GM06990 (cell line): Measurements from ENCODE around the gene PHF21B.

Experiments used
- DNase-seq: peaks from one replicate; pipeline ENCODE4 v3.0.0-alpha.2; 2011; ENCODE audit not compliant: insufficient read length; ENCODE audit errors: extremely low read depth
- H3K27me3 ChIP-seq: replicated peaks from 2 replicates; pipeline ENCODE4 v1.6.0; 2011; ENCODE audit warnings: low read length; ENCODE audit not compliant: control insufficient read depth, insufficient read depth
- H3K36me3 ChIP-seq: 2 replicates; pipeline ENCODE4 v1.5.1; 2011; ENCODE audit warnings: low read length; ENCODE audit not compliant: control insufficient read depth, insufficient read depth
- H3K4me3 ChIP-seq: replicated peaks from 2 replicates; pipeline ENCODE4 v1.5.1; 2011; ENCODE audit warnings: low read depth, mild to moderate bottlenecking, control low read depth, low read length
- TF ChIP-seq, protein P1 (sequence below): IDR thresholded peaks from 2 replicates; pipeline ENCODE4 v1.5.1; 2011; ENCODE audit warnings: low read length, control low read depth, mild to moderate bottlenecking, inconsistent platforms; ENCODE audit not compliant: insufficient read depth, poor library complexity, severe bottlenecking

PHF21B gene

DNA sequence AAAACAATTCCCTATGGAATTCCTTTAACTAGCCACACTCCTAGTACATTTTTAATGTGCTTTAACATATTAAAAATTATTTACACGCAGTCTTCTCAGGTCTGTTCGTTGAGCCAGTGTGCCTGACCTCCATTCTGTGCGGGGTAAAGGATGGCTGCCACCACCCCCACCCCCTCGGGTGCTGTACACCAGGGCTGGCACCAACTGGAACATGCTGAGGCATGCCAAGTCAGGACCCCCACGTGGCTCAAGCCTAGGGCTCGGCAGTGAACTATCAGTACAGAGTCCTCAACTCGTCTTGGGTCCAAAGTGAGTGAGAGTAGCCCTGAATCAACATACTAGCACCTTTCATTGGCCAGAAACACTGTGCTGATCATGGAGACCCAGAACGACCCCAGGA lies 32.5 kb upstream of the PHF21B start:
- Histone ChIP-seq H3K36me3 (no peaks in the 10 kb centered on the region), H3K4me3 (no peak overlapping the region), H3K27me3 (no peaks in the 10 kb centered on the region; the same call in 1 of the 2 replicates)
- TF ChIP-seq, protein P1, sequence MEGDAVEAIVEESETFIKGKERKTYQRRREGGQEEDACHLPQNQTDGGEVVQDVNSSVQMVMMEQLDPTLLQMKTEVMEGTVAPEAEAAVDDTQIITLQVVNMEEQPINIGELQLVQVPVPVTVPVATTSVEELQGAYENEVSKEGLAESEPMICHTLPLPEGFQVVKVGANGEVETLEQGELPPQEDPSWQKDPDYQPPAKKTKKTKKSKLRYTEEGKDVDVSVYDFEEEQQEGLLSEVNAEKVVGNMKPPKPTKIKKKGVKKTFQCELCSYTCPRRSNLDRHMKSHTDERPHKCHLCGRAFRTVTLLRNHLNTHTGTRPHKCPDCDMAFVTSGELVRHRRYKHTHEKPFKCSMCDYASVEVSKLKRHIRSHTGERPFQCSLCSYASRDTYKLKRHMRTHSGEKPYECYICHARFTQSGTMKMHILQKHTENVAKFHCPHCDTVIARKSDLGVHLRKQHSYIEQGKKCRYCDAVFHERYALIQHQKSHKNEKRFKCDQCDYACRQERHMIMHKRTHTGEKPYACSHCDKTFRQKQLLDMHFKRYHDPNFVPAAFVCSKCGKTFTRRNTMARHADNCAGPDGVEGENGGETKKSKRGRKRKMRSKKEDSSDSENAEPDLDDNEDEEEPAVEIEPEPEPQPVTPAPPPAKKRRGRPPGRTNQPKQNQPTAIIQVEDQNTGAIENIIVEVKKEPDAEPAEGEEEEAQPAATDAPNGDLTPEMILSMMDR = no peak
- no peak for DNase-seq

DNA sequence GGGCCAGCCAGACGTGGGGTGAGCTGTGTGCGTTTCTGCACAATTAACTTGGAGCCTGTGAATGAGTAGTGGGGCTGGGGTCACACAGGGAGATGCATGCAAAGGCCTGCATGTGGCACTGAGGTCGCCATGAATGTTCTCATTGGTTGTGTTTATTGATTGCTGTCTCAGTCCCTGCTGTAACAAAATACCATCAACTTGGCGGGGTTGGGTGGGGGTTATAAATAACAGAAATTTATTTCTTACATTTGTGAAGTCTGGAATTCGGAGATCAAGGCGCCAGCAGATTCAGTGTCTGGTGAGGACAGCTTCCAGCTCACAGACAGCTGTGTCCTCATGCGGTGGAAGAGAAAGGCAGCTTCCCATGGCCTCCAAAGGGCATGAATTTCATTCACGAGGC lies 29.3 kb upstream of the PHF21B start:
- H3K4me3 ChIP-seq = no peak overlapping the region
- H3K27me3 ChIP-seq = no peaks in the 10 kb centered on the region; the same call in 1 of the 2 replicates
- TF ChIP-seq, protein P1 = no peak
- no peaks in the 10 kb centered on the region for H3K36me3 ChIP-seq
- no peak for DNase-seq

DNA sequence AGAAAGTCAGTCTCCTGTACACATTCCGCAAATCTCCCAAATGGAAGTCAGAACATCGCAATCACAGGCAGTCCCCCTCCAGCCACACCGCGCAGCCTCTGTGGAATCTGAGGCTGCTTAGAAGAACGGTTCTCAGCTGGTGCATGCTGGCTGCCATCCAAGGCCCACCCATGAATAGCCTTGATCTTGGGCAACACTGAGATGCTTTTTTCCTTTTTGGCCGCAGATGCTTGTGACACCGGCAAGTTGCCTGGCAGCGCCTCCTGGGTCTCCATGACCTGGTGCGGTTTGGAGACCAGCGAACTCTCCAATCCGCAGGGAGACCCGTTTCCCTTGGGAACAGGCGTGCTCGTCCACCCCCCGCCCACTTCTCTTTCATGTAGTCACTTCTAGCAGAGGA lies 26.3 kb upstream of the PHF21B start:
- no peak for DNase-seq
- peaks cover 2% of the 10 kb centered on the region for H3K27me3 ChIP-seq
- TF ChIP-seq, protein P1 = no peak
- H3K36me3 ChIP-seq = no peaks in the 10 kb centered on the region
- H3K4me3 ChIP-seq = no peak overlapping the region

DNA sequence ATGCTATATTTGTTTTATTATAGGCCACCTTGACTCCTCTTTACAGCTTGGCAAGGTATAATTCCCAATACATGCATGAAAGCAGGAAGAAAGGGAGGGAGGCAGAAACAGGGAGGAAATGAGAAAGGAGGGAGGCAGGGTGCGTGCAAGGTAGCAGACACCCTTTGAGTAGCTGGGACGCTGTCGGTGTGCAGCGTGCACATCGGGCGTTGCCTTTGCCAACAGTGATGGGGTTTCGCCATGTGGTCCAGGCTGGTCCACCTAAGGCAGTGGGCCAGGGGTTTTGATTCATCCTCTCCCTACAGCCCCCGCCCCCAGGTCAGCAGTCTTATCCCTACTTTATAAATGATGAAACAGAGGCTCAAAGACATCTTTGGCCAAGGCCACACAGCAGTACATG lies 25.0 kb upstream of the PHF21B start:
- DNase-seq = no peak
- TF ChIP-seq, protein P1 = no peak
- H3K4me3 ChIP-seq = no peak overlapping the region
- no peaks in the 10 kb centered on the region for H3K36me3 ChIP-seq
- H3K27me3 ChIP-seq = peaks cover 2% of the 10 kb centered on the region

DNA sequence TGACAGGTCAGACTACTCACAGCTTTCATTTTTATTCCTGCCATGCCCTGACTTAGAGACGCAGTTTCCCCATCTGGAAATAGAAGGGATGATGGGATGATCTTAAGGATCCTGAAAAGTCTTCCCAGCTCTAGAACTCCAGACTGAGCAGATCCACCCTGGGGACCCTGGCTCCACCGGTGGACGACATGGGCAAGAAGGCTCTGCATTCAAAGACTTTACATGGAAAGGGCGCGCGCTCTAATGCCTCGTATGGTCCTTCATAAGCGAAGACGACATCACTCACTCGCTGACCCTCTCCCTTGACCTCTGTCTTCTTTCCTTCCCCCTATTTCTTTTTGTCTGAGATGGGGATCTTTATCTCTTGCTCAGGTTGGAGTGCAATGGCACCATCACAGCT lies 24.4 kb upstream of the PHF21B start:
- no peaks in the 10 kb centered on the region for H3K36me3 ChIP-seq
- peaks cover 2% of the 10 kb centered on the region for H3K27me3 ChIP-seq
- DNase-seq = no peak
- TF ChIP-seq, protein P1 = no peak
- no peak overlapping the region for H3K4me3 ChIP-seq

DNA sequence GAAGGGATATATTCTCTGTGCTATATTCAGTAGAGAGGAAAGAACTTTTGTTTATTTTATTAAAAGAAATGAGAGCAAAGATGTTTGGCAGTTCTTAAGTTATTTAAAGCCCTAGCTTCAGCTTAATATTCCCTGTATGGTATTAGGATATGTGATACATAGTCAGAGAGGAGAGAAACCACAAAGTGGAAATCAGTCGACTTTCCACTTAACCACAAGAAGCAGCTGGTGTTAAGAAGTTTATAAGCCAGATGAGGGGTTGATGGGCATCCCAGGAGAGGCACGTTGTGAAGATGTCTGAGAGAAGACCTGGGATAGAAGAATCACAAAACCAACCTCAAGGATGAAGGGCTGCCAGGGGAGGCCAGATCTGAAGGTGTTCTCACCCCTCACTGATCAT lies 23.3 kb upstream of the PHF21B start:
- no peak overlapping the region for H3K4me3 ChIP-seq
- TF ChIP-seq, protein P1 = no peak
- peaks cover 2% of the 10 kb centered on the region; the same call in 1 of the 2 replicates for H3K27me3 ChIP-seq
- H3K36me3 ChIP-seq = no peaks in the 10 kb centered on the region
- DNase-seq = no peak
